Nasal cavity respiratory epithelium epithelial cell of viscerocranial mucosa (primary cell): ENCODE results near the gene NDN. TPM values are rescaled to one million over a fixed set of nuclear protein-coding genes. Genes with fewer than 3 reads are reported as not detected.

Experiments used
- total RNA-seq: library from RNA; depleted of rRNA; stranded (reverse); fragments of >200 nt; gene quantifications from 2 replicates; pipeline ENCODE4 v1.2.3, GENCODE V29; 2014

NDN gene, protein sequence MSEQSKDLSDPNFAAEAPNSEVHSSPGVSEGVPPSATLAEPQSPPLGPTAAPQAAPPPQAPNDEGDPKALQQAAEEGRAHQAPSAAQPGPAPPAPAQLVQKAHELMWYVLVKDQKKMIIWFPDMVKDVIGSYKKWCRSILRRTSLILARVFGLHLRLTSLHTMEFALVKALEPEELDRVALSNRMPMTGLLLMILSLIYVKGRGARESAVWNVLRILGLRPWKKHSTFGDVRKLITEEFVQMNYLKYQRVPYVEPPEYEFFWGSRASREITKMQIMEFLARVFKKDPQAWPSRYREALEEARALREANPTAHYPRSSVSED
- total RNA-seq: 6.5 and 29.8 TPM in 2 replicates

DNA sequence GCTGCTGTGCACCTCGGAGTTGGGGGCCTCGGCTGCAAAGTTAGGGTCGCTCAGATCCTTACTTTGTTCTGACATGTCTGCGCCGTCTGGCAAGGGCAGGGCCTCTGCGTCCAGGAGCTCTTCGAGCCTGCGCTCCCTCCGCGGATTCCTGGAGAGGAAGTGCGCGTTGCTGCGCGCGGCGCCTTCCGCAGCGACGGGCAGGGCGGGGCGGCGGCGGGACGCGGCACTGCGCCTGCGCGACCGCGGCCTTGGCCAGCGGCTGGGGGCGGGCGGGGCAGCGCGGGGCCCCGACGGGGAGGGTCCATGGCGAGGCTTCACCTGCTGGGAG lies at the start of gene NDN:
TSS of gene NDN (minus strand) at position 163 of the 328 bp plus-strand sequence. CDS start at position 75, 88 bp downstream.

DNA sequence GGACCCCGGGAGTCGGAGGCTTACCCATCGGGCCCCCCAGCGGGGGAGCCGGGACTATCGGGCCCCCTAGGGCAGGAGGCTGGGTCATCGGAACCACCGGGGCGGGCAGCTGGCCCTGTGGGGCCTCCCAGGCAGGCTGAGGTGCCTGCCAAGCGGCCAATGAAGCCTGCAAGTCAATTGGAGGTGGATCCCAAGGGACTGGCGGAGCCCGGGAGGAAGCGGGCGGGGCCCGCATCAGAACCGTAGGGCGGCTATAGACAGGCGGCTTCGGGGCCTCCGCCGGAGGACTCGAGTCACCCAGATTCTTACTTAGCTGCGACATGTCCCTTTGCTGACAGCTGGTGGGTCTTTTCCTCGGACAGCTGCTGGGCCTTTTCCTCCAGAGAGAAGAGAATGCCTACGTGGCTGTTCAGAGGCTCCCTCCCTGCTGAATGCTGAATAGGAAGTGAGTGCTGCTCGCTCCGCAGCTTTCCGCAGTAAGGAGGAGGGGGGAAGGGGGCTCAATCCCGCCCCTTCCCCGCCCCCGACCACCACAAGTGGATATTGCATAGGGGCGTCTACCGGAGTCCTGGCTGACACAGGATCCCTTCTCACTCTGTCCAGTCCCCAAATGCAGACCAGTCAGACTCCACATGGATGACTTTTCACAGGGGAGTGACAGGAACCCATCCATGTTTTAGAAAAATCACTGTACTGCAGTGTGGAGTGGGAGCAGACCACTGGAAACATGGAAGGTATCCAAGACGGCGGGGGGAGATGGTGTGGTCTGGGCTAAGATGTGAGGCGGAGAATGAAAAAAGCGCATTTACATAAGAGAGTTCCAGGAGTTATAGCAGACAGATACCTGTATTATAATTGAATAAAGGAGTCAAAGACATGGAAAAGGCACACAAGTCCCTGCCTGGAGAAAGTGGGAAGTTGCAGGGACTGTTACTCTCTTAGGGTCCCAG lies 39.4 kb downstream of the NDN start, which contains the start of gene MAGEL2:
TSS of gene MAGEL2 (minus strand) at position 447 of the 950 bp plus-strand sequence. CDS start at position 322, 125 bp downstream.

Other genes with a start within 250 kb of the NDN start
- not detected in 2 replicates for gene GOLGA6L2, start 240.1 kb downstream of the NDN start, total RNA-seq
- 3.4 and 7.9 TPM in 2 replicates for gene MKRN3, start 121.6 kb downstream of the NDN start, total RNA-seq
- gene MAGEL2, start 39.4 kb downstream of the NDN start, total RNA-seq: not detected in 2 replicates